CD8-positive, alpha-beta memory T cell (primary cell): ENCODE measurements around the gene TIMM44. TPM values are rescaled to one million over a fixed set of nuclear protein-coding genes. Genes with fewer than 3 reads are reported as not detected.

Experiments
- CTCF ChIA-PET: fragments of 350-600 bp; sonication (Branson Sonifier 250); formaldehyde crosslinking; loops from one replicate; lab custom pipeline; 2021; ENCODE audit warnings: antibody characterized with exemption; lab: Charles Lee
- POLR2A ChIA-PET: fragments of 350-600 bp; sonication (Branson Sonifier 250); formaldehyde crosslinking; loops from one replicate; lab custom pipeline; 2021; ENCODE audit warnings: antibody characterized with exemption; lab: Charles Lee
- DNase-seq, 5 donors: peaks; one replicate each; pipeline versions ENCODE4 v3.0.0 to v3.0.0-alpha.2; 2020 to 2022; ENCODE audit warnings: mixed read lengths in 1 of 5
- H3K27ac ChIP-seq: one replicate; pipeline ENCODE4 v1.7.0; 2013; ENCODE audit warnings: low read depth, mild to moderate bottlenecking, low read length, moderate library complexity
- H3K27me3 ChIP-seq: 2 replicates; pipeline ENCODE4 v1.7.0; 2013; ENCODE audit warnings: low read length, mild to moderate bottlenecking; ENCODE audit not compliant: insufficient read depth, poor library complexity, severe bottlenecking
- H3K36me3 ChIP-seq: 2 replicates; pipeline ENCODE4 v1.7.0; 2013; ENCODE audit warnings: mild to moderate bottlenecking, low read length, moderate library complexity; ENCODE audit not compliant: insufficient read depth
- H3K4me1 ChIP-seq: 2 replicates; pipeline ENCODE4 v1.7.0; 2013; ENCODE audit warnings: mild to moderate bottlenecking, low read length, moderate library complexity; ENCODE audit not compliant: insufficient read depth
- H3K4me3 ChIP-seq: 2 replicates; pipeline ENCODE4 v1.7.0; 2013; ENCODE audit warnings: mild to moderate bottlenecking, low read length
- H3K9me3 ChIP-seq: 2 replicates; pipeline ENCODE4 v1.7.0; 2013; ENCODE audit warnings: mild to moderate bottlenecking, low read length
- H3K27ac Mint-ChIP-seq, 8 donors: one replicate each; pipeline ENCODE4 v1.8.0; 2020 to 2021; ENCODE audit warnings: mixed read lengths in 8 of 8, mild to moderate bottlenecking in 6 of 8, inconsistent platforms in 3 of 8, moderate library complexity in 3 of 8
- H3K27me3 Mint-ChIP-seq, 2 donors: one replicate each; pipeline ENCODE4 v1.8.0; 2020 to 2021; ENCODE audit warnings: mixed read lengths in 2 of 2, mild to moderate bottlenecking in 1 of 2, moderate library complexity in 1 of 2
- H3K36me3 Mint-ChIP-seq, 3 donors: one replicate each; pipeline ENCODE4 v1.8.0; 2020 to 2021; ENCODE audit warnings: mixed read lengths in 3 of 3, inconsistent platforms in 1 of 3, mild to moderate bottlenecking in 1 of 3
- H3K4me1 Mint-ChIP-seq, 3 donors: one replicate each; pipeline ENCODE4 v1.8.0; 2020 to 2021; ENCODE audit warnings: mixed read lengths in 3 of 3, inconsistent platforms in 1 of 3, mild to moderate bottlenecking in 1 of 3
- H3K4me3 Mint-ChIP-seq, 7 donors: one replicate each; pipeline ENCODE4 v1.8.0; 2020 to 2021; ENCODE audit warnings: mixed read lengths in 7 of 7, mild to moderate bottlenecking in 6 of 7, moderate library complexity in 4 of 7, inconsistent platforms in 2 of 7
- H3K9me3 Mint-ChIP-seq, 5 donors: one replicate each; pipeline ENCODE4 v1.8.0; 2020 to 2022; ENCODE audit warnings: mixed read lengths in 5 of 5, mild to moderate bottlenecking in 3 of 5, moderate library complexity in 2 of 5, inconsistent platforms in 1 of 5
- polyA plus RNA-seq: library from polyadenylated mRNA; unstranded; fragments of 300-500 nt; fragmentation: Illumina TruSeq; gene quantifications from one replicate; pipeline ENCODE4 v1.2.3, GENCODE V29; 2021
- total RNA-seq, 2 experiments: library from RNA; stranded (reverse); gene quantifications; one replicate each; pipeline ENCODE4 v1.2.3, GENCODE V29; 2021

Gene TIMM44
- total and polyA plus RNA-seq, 3 experiments from 2014 or later = 16.9 to 107 (median 105) TPM

GRCh38 chr19:7902796-7903243, 40.6 kb downstream of the TIMM44 start:
- Mint-ChIP-seq H3K36me3 (peaks cover 0 to 23% (median 0%) of the 10 kb centered on the region in 3 donors), H3K27me3 (peaks cover 0 to 18% of the 10 kb centered on the region in 2 donors)
- CTCF ChIA-PET = interaction anchor here (1.1 to 3.4 kb wide), 9 partner anchors 15 to 41 kb away, joined by 3 to 17 read pairs (median 5); partner anchors contain the start of genes SNAPC2 and TIMM44

GRCh38 chr19:7901337-7901736, 42.1 kb downstream of the TIMM44 start:
- peaks cover 0 to 20% (median 0%) of the 10 kb centered on the region in 3 donors for H3K36me3 Mint-ChIP-seq
- Histone ChIP-seq H3K4me1 (peaks cover 28% of the 10 kb centered on the region), H3K36me3 (no peaks in the 10 kb centered on the region), H3K4me3 (no peak overlapping the region), H3K27me3 (no peaks in the 10 kb centered on the region), H3K27ac (no peak overlapping the region), H3K9me3 (no peaks in the 10 kb centered on the region)
- H3K4me1 Mint-ChIP-seq = peaks cover 22 to 33% (median 28%) of the 10 kb centered on the region in 3 donors
- H3K27ac Mint-ChIP-seq = peak overlapping the region in 1 of 8 donors; percentile 96
- H3K27me3 Mint-ChIP-seq = peaks cover 4 to 18% of the 10 kb centered on the region in 2 donors
- H3K4me3 Mint-ChIP-seq = peak overlapping the region in 3 of 7 donors; percentile 31 to 86 (median 74)
- POLR2A ChIA-PET = no interaction called here
- CTCF ChIA-PET = interaction anchor here (1.3 to 3.4 kb wide), 5 partner anchors 17 to 42 kb away, joined by 3 to 17 read pairs (median 5); partner anchors contain the start of genes SNAPC2 and TIMM44
- H3K9me3 Mint-ChIP-seq = peaks cover 0 to 3% (median 2%) of the 10 kb centered on the region in 5 donors
- no peak for DNase-seq

More at GRCh38 chr19:7902796-7903243, 40.6 kb downstream of the TIMM44 start:
- H3K36me3 ChIP-seq = no peaks in the 10 kb centered on the region
- H3K9me3 Mint-ChIP-seq = peaks cover 0 to 3% (median 2%) of the 10 kb centered on the region in 5 donors
- peak overlapping the region; percentile 89 to 96 (median 94) for H3K27ac Mint-ChIP-seq
- no peaks in the 10 kb centered on the region for H3K27me3 ChIP-seq
- H3K4me3 Mint-ChIP-seq = peak overlapping the region; percentile 84 to 98 (median 89)
- H3K4me1 ChIP-seq = peaks cover 35% of the 10 kb centered on the region
- no peak for DNase-seq
- POLR2A ChIA-PET = interaction anchor here (0.7 to 1.6 kb wide), 6 partner anchors 15 to 1147 kb away, joined by 3 to 31 read pairs (median 10); partner anchors contain the start of genes SNAPC2, TIMM44 and TRAPPC5
- H3K4me3 ChIP-seq = peak overlapping the region; percentile 75
- peak overlapping the region; percentile 89 for H3K27ac ChIP-seq
- H3K9me3 ChIP-seq = no peaks in the 10 kb centered on the region
- peaks cover 22 to 42% (median 28%) of the 10 kb centered on the region in 3 donors for H3K4me1 Mint-ChIP-seq

- peaks cover 24% of the 10 kb centered on the region for H3K4me1 ChIP-seq
- peaks cover 4 to 18% of the 10 kb centered on the region in 2 donors for H3K27me3 Mint-ChIP-seq
- H3K36me3 Mint-ChIP-seq = peaks cover 0 to 17% (median 0%) of the 10 kb centered on the region in 3 donors
- POLR2A ChIA-PET = no interaction called here
- H3K4me3 Mint-ChIP-seq = no peak overlapping the region
- H3K27ac ChIP-seq = no peak overlapping the region
- H3K4me3 ChIP-seq = no peak overlapping the region
- no peak for DNase-seq
- H3K36me3 ChIP-seq = no peaks in the 10 kb centered on the region
- H3K27ac Mint-ChIP-seq = peak overlapping the region in 1 of 8 donors; percentile 96
- CTCF ChIA-PET = interaction anchor here (1.2 to 3.4 kb wide), 3 partner anchors 17 to 43 kb away, joined by 3 to 17 read pairs (median 4); no protein-coding TSS in a partner anchor
- peaks cover 0 to 3% (median 2%) of the 10 kb centered on the region in 5 donors for H3K9me3 Mint-ChIP-seq
- peaks cover 22 to 30% (median 28%) of the 10 kb centered on the region in 3 donors for H3K4me1 Mint-ChIP-seq
- H3K27me3 ChIP-seq = no peaks in the 10 kb centered on the region
- H3K9me3 ChIP-seq = no peaks in the 10 kb centered on the region
These were observed 42.5 kb downstream of the TIMM44 start for GRCh38 chr19:7900931-7901330.

DNA sequence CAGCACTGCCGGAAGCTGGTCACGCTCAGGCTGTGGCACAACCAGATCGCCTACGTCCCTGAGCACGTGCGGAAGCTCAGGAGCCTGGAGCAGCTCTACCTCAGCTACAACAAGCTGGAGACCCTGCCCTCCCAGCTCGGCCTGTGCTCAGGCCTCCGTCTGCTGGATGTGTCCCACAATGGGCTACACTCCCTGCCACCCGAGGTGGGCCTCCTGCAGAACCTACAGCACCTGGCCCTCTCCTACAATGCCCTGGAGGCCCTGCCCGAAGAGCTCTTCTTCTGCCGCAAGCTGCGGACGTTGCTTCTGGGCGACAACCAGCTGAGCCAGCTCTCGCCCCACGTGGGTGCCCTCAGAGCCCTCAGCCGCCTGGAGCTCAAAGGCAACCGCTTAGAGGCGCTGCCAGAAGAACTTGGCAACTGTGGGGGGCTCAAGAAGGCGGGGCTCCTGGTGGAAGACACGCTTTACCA, 43.0 kb downstream of the TIMM44 start:
- ChIA-PET CTCF (interaction anchor here (1.2 to 3.4 kb wide), 3 partner anchors 18 to 44 kb away, joined by 3 to 17 read pairs (median 4); no protein-coding TSS in a partner anchor), POLR2A (interaction anchor here (0.5 kb wide), 1 partner anchor 829 kb away, joined by 3 read pairs; no protein-coding TSS in a partner anchor)
- Mint-ChIP-seq H3K9me3 (peaks cover 0 to 3% (median 2%) of the 10 kb centered on the region in 5 donors), H3K27me3 (peaks cover 6 to 20% of the 10 kb centered on the region in 2 donors), H3K4me1 (peaks cover 19 to 25% (median 23%) of the 10 kb centered on the region in 3 donors), H3K4me3 (no peak overlapping the region), H3K36me3 (peaks cover 0 to 13% (median 0%) of the 10 kb centered on the region in 3 donors), H3K27ac (no peak overlapping the region)
- Histone ChIP-seq H3K36me3 (no peaks in the 10 kb centered on the region), H3K4me3 (no peak overlapping the region), H3K4me1 (peaks cover 19% of the 10 kb centered on the region), H3K27me3 (no peaks in the 10 kb centered on the region), H3K9me3 (no peaks in the 10 kb centered on the region), H3K27ac (no peak overlapping the region)
- no peak for DNase-seq

DNA sequence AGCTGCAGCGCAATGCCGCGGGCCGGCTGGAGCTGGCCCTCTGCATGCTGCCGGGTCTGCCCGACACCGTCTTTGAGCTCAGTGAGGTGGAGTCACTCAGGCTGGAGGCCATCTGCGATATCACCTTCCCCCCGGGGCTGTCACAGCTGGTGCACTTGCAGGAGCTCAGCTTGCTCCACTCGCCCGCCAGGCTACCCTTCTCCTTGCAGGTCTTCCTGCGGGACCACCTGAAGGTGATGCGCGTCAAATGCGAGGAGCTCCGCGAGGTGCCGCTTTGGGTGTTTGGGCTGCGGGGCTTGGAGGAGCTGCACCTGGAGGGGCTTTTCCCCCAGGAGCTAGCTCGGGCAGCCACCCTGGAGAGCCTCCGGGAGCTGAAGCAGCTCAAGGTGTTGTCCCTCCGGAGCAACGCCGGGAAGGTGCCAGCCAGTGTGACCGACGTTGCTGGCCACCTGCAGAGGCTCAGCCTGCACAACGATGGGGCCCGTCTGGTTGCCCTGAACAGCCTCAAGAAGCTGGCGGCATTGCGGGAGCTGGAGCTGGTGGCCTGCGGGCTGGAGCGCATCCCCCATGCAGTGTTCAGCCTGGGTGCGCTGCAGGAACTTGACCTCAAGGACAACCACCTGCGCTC, 43.6 kb downstream of the TIMM44 start:
- CTCF ChIA-PET = interaction anchor here (1.2 to 3.4 kb wide), 3 partner anchors 18 to 44 kb away, joined by 3 to 17 read pairs (median 4); no protein-coding TSS in a partner anchor
- H3K4me1 Mint-ChIP-seq = peaks cover 15 to 19% (median 18%) of the 10 kb centered on the region in 3 donors
- POLR2A ChIA-PET = interaction anchor here (0.5 kb wide), 1 partner anchor 829 kb away, joined by 3 read pairs; no protein-coding TSS in a partner anchor

GRCh38 chr19:7898967-7899366, 44.5 kb downstream of the TIMM44 start:
- Histone ChIP-seq H3K27ac (no peak overlapping the region), H3K27me3 (peaks cover 3% of the 10 kb centered on the region), H3K36me3 (no peaks in the 10 kb centered on the region), H3K9me3 (no peaks in the 10 kb centered on the region), H3K4me1 (peaks cover 7% of the 10 kb centered on the region), H3K4me3 (no peak overlapping the region)
- Mint-ChIP-seq H3K36me3 (peaks cover 0 to 4% (median 0%) of the 10 kb centered on the region in 3 donors), H3K9me3 (peaks cover 0 to 3% (median 2%) of the 10 kb centered on the region in 5 donors), H3K27ac (peak overlapping the region in 1 of 8 donors; percentile 23), H3K4me1 (peaks cover 8 to 12% (median 11%) of the 10 kb centered on the region in 3 donors), H3K27me3 (peaks cover 18 to 20% of the 10 kb centered on the region in 2 donors), H3K4me3 (no peak overlapping the region)
- DNase-seq = no peak
- ChIA-PET POLR2A (no interaction called here), CTCF (no interaction called here)

More for the DNA sequence above, 43.6 kb downstream of the TIMM44 start:
- Mint-ChIP-seq H3K4me3 (no peak overlapping the region), H3K27ac (peak overlapping the region in 1 of 8 donors; percentile 23), H3K36me3 (peaks cover 0 to 10% (median 0%) of the 10 kb centered on the region in 3 donors), H3K9me3 (peaks cover 0 to 3% (median 2%) of the 10 kb centered on the region in 5 donors), H3K27me3 (peaks cover 11 to 20% of the 10 kb centered on the region in 2 donors)
- Histone ChIP-seq H3K27me3 (no peaks in the 10 kb centered on the region), H3K27ac (no peak overlapping the region), H3K4me3 (no peak overlapping the region), H3K4me1 (peaks cover 13% of the 10 kb centered on the region), H3K36me3 (no peaks in the 10 kb centered on the region), H3K9me3 (no peaks in the 10 kb centered on the region)
- DNase-seq = no peak

DNA sequence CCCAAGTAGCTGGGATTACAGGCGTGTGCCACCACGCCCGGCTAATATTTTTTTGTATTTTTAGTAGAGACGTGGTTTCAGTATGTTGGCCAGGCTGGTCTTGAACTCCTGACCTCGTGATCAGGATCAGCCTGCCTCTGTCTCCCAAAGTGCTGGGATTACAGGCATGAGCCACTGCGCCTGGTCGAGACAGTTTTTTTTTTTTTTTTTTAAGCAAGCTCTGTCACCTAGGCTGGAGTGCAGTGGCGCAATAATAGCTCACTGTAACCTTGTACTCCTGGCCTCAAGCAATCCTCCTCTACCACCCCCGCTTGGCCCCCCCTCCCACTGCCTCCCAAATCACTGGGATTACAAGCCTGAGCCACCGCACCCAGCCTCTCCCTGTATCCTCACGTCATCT, 46.2 kb downstream of the TIMM44 start:
- no peak overlapping the region for H3K27ac Mint-ChIP-seq
- H3K9me3 Mint-ChIP-seq = no peaks in the 10 kb centered on the region
- Histone ChIP-seq H3K4me1 (no peaks in the 10 kb centered on the region), H3K36me3 (no peaks in the 10 kb centered on the region), H3K9me3 (no peaks in the 10 kb centered on the region), H3K27ac (no peak overlapping the region), H3K27me3 (peaks cover 3% of the 10 kb centered on the region), H3K4me3 (no peak overlapping the region)
- no peaks in the 10 kb centered on the region for H3K36me3 Mint-ChIP-seq
- peaks cover 14 to 22% of the 10 kb centered on the region in 2 donors for H3K27me3 Mint-ChIP-seq
- DNase-seq = no peak
- ChIA-PET CTCF (interaction anchor here (1.3 kb wide), 1 partner anchor 28 kb away, joined by 4 read pairs; no protein-coding TSS in a partner anchor), POLR2A (no interaction called here)
- H3K4me1 Mint-ChIP-seq = no peaks in the 10 kb centered on the region
- H3K4me3 Mint-ChIP-seq = no peak overlapping the region
